Lower leg skin (tissue), 3 donors: ENCODE measurements around the gene ITGA3.

Experiments
- POLR2A ChIP-seq, 2 donors: fragments of 450-650 bp; IDR thresholded peaks; one replicate each; pipeline ENCODE4 v1.6.1; 2016 to 2017; ENCODE audit warnings: antibody characterized with exemption in 2 of 2, mild to moderate bottlenecking in 1 of 2, moderate library complexity in 1 of 2
- TF ChIP-seq, protein P1 (sequence below), 3 donors: fragments of 450-650 bp; IDR thresholded peaks; one replicate each; pipeline ENCODE4 v1.5.1; 2016; ENCODE audit warnings: antibody characterized with exemption in 3 of 3, mild to moderate bottlenecking in 3 of 3, moderate library complexity in 2 of 3

DNA sequence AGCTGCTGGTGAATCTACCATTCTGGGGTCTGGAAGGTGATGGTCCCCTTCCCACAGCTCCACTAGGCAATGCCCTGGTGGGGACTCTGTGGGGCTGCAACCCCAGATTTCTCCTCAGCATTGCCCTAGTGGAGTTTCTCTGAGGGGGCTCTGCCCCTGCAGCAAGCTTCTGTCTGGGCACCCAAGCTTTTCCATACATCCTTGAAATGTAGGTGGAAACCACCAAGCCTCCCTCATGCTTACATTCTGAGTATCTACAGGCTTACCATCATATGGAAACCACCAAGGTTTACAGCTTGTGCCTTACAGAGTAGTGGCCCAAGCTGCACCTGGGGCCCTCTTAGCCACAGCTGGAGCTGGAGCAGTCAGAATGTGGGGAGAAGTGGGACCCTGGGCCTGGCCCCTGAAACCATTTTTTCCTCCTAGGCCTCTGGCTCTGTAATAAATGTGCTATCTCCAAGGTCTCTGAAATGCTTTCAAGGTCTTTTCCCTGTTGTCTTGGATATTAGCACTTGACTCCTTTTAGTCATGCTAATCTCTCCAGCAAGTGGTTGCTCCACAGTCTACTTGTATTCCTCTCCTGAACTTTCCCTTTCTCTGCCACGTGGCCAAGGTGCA lies 41.3 kb upstream of the ITGA3 start:
- TF ChIP-seq POLR2A (IDR thresholded peaks at IDR 0.05), result no peak
- TF ChIP-seq, protein P1, sequence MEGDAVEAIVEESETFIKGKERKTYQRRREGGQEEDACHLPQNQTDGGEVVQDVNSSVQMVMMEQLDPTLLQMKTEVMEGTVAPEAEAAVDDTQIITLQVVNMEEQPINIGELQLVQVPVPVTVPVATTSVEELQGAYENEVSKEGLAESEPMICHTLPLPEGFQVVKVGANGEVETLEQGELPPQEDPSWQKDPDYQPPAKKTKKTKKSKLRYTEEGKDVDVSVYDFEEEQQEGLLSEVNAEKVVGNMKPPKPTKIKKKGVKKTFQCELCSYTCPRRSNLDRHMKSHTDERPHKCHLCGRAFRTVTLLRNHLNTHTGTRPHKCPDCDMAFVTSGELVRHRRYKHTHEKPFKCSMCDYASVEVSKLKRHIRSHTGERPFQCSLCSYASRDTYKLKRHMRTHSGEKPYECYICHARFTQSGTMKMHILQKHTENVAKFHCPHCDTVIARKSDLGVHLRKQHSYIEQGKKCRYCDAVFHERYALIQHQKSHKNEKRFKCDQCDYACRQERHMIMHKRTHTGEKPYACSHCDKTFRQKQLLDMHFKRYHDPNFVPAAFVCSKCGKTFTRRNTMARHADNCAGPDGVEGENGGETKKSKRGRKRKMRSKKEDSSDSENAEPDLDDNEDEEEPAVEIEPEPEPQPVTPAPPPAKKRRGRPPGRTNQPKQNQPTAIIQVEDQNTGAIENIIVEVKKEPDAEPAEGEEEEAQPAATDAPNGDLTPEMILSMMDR (IDR thresholded peaks at IDR 0.05), result no peak
